ENCODE measurements around the gene HAGH.

Gene HAGH

DNA sequence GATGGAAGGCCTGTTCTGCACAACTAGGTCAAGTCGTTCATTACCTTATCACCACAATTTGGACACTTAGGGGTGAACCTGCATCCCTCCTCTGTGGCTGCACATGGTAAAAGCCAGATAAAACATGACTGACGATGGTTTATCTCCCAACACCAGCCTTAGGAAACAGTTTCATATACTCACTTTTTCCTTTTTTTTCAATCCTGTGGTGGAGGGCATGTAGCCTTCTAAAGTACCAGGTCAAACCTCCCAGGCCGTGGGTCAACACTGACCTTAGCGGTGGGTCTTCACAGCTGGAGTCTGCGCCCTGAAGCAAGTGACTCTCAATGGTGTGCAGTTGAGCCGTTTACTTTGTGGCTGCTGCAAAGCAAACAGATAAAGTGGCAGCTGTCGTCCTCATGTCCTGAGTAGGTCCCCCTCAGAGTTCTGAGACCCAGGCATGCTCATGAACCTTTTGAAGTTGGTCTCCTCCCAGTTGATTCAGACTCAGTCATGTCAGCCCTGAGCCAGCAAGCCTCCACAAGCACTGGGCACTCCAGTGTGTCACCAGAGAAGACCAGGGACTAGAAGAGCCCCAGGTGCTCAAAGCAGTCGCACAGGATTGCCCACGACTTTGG, 6.3 kb upstream of the HAGH start:
- no peak overlapping the region for H3K27ac ChIP-seq (ENCODE audit: low read depth, low read length)
- H3K27me3 ChIP-seq (ENCODE audit: control insufficient read depth in 5 of 5, insufficient read depth in 4 of 5, low read length in 5 of 5), result no peaks in the 10 kb centered on the region
- H3K36me3 ChIP-seq (ENCODE audit: control insufficient read depth in 5 of 5, insufficient read depth in 5 of 5, low read length in 5 of 5), result peaks cover 0 to 23% (median 4%) of the 10 kb centered on the region in 5 donors
- H3K9me3 ChIP-seq (ENCODE audit: control insufficient read depth in 5 of 5, low read length in 5 of 5), result no peaks in the 10 kb centered on the region
- no peak overlapping the region for H3K9ac ChIP-seq (ENCODE audit: low read length in 5 of 5)
- H3K4me3 ChIP-seq (ENCODE audit: low read depth in 1 of 5, low read length in 5 of 5), result no peak overlapping the region
- peaks cover 0 to 17% (median 14%) of the 10 kb centered on the region in 5 donors for H3K4me1 ChIP-seq (ENCODE audit: control insufficient read depth in 5 of 5, insufficient read depth in 5 of 5, low read length in 5 of 5)

DNA sequence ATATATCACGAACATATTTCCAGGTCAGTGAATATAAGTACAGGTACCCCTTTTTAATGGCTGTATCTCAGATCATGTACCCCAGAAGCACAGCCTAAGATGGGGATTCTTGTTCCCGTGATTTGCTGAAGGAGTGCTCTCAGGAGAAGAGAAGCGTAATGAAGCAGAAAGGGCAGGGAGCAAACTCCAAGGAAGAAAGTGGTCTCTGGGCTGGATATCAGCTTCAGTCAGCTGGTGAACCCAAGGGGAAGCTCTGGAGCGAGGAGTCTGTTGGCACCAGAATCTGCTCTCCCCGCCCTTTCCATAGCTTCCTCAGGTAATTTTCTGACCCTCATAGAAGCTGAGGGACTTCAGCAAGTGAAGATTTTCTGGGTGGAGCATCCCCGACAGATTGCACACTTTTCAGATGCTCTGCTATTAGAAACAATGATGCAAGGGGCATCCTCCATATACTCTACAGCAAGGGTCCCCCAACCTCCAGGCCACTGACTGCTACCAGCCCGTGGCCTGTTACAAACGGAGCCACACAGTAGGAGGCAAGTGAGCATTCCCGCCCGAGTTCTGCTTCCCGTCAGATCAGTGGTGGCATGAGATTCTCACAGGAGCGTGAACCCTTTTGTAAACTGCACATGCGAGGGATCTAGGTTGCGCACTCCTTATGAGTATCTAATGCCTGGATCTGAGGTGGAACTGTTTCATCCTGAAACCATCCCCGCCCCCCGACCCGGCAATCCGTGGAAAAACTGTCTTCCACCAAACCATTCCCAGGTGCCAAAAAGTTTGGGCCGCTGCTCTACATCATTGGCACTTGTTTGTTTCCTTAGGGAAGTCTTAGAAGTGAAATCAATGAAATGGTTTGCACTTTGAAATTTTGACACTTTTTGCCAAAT, 4.8 kb upstream of the HAGH start:
- no peaks in the 10 kb centered on the region for H3K27me3 ChIP-seq (ENCODE audit: control insufficient read depth in 5 of 5, insufficient read depth in 4 of 5, low read length in 5 of 5)
- peaks cover 0 to 27% (median 23%) of the 10 kb centered on the region in 5 donors for H3K4me1 ChIP-seq (ENCODE audit: control insufficient read depth in 5 of 5, insufficient read depth in 5 of 5, low read length in 5 of 5)
- peaks cover 0 to 23% (median 4%) of the 10 kb centered on the region in 5 donors for H3K36me3 ChIP-seq (ENCODE audit: control insufficient read depth in 5 of 5, insufficient read depth in 5 of 5, low read length in 5 of 5)
- no peak overlapping the region for H3K9ac ChIP-seq (ENCODE audit: low read length in 5 of 5)
- H3K27ac ChIP-seq (ENCODE audit: low read depth, low read length), result no peak overlapping the region
- H3K4me3 ChIP-seq (ENCODE audit: low read depth in 1 of 5, low read length in 5 of 5), result no peak overlapping the region
- H3K9me3 ChIP-seq (ENCODE audit: control insufficient read depth in 5 of 5, low read length in 5 of 5), result no peaks in the 10 kb centered on the region

DNA sequence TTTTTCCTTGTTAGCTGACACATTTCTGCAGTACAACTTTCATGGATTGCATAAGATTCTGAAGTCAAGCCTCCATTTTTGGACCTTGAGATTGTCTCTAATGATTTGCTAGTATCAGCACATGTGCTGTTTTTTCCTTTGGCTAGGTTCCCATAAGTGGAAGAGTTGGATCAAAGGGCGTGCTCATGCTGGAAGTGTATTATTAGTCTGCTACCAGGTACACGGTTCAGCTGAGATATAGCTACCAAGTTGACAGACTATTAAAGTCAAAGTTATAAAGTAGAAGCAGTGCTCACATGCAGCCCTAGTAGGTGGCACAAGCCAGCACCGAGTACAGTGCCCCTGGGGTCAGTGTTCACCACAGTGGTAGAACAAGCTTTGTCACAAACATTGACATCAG, 3.6 kb upstream of the HAGH start:
- no peak overlapping the region for H3K9ac ChIP-seq (ENCODE audit: low read length in 5 of 5)
- H3K36me3 ChIP-seq (ENCODE audit: control insufficient read depth in 5 of 5, insufficient read depth in 5 of 5, low read length in 5 of 5), result peaks cover 0 to 23% (median 4%) of the 10 kb centered on the region in 5 donors
- no peak overlapping the region for H3K27ac ChIP-seq (ENCODE audit: low read depth, low read length)
- H3K9me3 ChIP-seq (ENCODE audit: control insufficient read depth in 5 of 5, low read length in 5 of 5), result no peaks in the 10 kb centered on the region
- H3K4me1 ChIP-seq (ENCODE audit: control insufficient read depth in 5 of 5, insufficient read depth in 5 of 5, low read length in 5 of 5), result peaks cover 0 to 35% (median 31%) of the 10 kb centered on the region in 5 donors
- no peak overlapping the region for H3K4me3 ChIP-seq (ENCODE audit: low read depth in 1 of 5, low read length in 5 of 5)
- H3K27me3 ChIP-seq (ENCODE audit: control insufficient read depth in 5 of 5, insufficient read depth in 4 of 5, low read length in 5 of 5), result no peaks in the 10 kb centered on the region

DNA sequence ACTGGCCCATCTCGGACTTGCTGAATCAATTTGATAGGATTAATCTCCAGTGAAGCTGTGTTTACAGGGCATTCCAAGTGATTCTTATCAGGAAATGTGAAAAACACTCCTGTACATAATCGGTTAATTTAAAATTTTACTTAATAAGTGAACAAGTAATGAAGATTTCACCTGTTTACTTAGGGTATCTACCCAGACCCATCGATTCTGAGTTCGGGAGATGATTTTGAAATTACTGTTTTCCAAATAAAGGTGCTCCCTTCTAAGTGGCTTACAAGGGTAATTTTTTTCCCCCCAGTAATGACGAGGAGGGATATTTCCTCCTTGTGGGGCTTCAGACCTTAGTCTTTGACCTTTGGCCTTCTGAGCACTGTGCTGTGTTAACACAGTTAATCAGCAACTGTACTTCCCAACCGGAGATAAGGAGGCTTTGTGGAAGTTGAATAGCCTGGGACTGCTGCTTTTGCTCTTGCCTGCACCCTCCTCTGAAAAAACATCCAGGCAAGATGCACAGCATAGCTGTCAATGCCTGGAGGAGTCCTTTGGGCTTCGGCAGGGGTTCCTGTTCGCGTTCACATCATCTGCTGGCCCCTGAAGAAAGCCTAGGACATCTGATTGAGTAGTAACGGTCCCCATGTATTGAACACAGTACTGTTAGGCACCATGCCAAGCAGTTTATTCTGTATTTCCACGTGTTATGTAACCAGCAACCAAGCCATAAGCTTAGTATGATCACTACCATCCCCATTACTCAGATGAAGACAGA, 2.2 kb upstream of the HAGH start:
- H3K27me3 ChIP-seq (ENCODE audit: control insufficient read depth in 5 of 5, insufficient read depth in 4 of 5, low read length in 5 of 5), result no peaks in the 10 kb centered on the region
- peaks cover 0 to 48% (median 36%) of the 10 kb centered on the region in 5 donors for H3K4me1 ChIP-seq (ENCODE audit: control insufficient read depth in 5 of 5, insufficient read depth in 5 of 5, low read length in 5 of 5)
- H3K9ac ChIP-seq (ENCODE audit: low read length in 5 of 5), result peak overlapping the region in 2 of 5 donors; percentile 31 to 38
- H3K27ac ChIP-seq (ENCODE audit: low read depth, low read length), result no peak overlapping the region
- H3K36me3 ChIP-seq (ENCODE audit: control insufficient read depth in 5 of 5, insufficient read depth in 5 of 5, low read length in 5 of 5), result peaks cover 0 to 23% (median 4%) of the 10 kb centered on the region in 5 donors
- H3K9me3 ChIP-seq (ENCODE audit: control insufficient read depth in 5 of 5, low read length in 5 of 5), result no peaks in the 10 kb centered on the region
- no peak overlapping the region for H3K4me3 ChIP-seq (ENCODE audit: low read depth in 1 of 5, low read length in 5 of 5)

DNA sequence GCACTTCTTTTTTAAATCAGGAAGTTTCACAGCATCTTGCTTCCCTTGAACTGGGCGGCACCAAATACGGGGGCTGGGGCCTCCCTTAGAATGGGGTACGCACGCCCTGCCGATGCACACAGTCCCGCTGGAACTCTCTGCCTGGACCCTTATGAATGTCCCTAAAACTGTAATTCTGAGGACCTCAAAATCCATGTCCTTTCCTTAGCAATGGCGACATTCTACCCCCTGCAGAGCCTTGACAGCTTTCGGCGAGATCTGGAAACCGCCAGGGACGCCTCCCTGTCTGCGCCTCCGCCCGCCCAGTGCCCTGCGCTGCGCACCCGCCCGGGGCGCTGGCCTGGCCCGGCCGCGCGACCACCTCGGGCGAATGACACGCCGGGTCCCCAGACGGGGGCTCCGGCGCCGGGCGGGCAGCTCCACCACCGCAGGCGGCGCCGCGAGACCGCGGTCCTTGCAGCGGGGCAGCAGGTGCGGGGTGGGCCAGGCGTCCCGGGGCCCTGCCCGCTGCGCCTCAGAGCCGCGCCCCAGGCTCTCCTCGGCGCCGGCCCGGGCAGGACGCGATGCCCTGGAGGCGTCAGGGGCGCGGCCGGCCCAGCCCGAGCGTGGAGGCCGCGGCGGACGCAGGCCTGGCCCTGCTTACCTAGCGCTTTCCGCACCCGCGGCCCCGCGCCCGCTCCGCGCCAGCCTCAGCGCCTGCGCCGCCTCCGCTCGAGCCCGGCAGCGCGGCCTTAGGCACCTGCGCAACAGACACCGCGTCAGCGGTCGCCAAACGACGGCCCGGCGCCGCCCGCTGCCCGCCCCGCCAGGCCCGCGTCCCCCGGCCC, 548 bp downstream of the HAGH start:
- Histone ChIP-seq H3K27ac (ENCODE audit: low read depth, low read length) (peak overlapping the region; percentile 23), H3K9ac (ENCODE audit: low read length in 5 of 5) (peak overlapping the region in 4 of 5 donors; percentile 57 to 84 (median 80)), H3K27me3 (ENCODE audit: control insufficient read depth in 5 of 5, insufficient read depth in 4 of 5, low read length in 5 of 5) (no peaks in the 10 kb centered on the region), H3K4me1 (ENCODE audit: control insufficient read depth in 5 of 5, insufficient read depth in 5 of 5, low read length in 5 of 5) (peaks cover 0 to 49% (median 39%) of the 10 kb centered on the region in 5 donors), H3K36me3 (ENCODE audit: control insufficient read depth in 5 of 5, insufficient read depth in 5 of 5, low read length in 5 of 5) (peaks cover 0 to 31% (median 20%) of the 10 kb centered on the region in 5 donors), H3K9me3 (ENCODE audit: control insufficient read depth in 5 of 5, low read length in 5 of 5) (no peaks in the 10 kb centered on the region), H3K4me3 (ENCODE audit: low read depth in 1 of 5, low read length in 5 of 5) (peak overlapping the region; percentile 80 to 100 (median 91))

DNA sequence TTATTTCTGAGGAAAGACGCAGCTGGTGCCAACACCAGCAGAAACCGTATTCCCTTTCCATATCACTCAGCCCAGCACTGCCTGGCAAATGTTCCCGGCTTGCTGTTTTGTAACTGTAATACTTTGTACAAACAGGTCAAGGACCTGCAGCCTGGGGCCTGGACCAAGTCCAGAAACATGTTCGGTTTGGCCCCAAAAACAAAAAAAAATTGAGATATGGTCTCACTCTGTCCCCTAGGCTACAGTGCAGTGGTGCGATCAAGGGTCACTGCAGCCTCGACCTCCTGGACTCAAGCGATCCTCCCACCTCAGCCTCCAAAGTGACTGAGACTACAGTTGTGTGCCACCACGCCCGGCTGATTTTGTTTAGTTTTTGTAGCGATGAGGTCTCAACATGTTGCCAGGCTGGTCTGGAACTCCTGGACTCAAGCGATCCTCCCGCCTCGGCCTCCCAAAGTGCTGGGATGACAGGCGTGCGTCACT, 1.2 kb downstream of the HAGH start:
- H3K27ac ChIP-seq (ENCODE audit: low read depth, low read length), result no peak overlapping the region
- H3K9me3 ChIP-seq (ENCODE audit: control insufficient read depth in 5 of 5, low read length in 5 of 5), result no peaks in the 10 kb centered on the region
- no peaks in the 10 kb centered on the region for H3K27me3 ChIP-seq (ENCODE audit: control insufficient read depth in 5 of 5, insufficient read depth in 4 of 5, low read length in 5 of 5)
- H3K36me3 ChIP-seq (ENCODE audit: control insufficient read depth in 5 of 5, insufficient read depth in 5 of 5, low read length in 5 of 5), result peaks cover 0 to 31% (median 26%) of the 10 kb centered on the region in 5 donors
- peak overlapping the region in 4 of 5 donors; percentile 57 to 84 (median 80) for H3K9ac ChIP-seq (ENCODE audit: low read length in 5 of 5)
- H3K4me3 ChIP-seq (ENCODE audit: low read depth in 1 of 5, low read length in 5 of 5), result peak overlapping the region; percentile 68 to 100 (median 88)
- H3K4me1 ChIP-seq (ENCODE audit: control insufficient read depth in 5 of 5, insufficient read depth in 5 of 5, low read length in 5 of 5), result peaks cover 0 to 49% (median 39%) of the 10 kb centered on the region in 5 donors

DNA sequence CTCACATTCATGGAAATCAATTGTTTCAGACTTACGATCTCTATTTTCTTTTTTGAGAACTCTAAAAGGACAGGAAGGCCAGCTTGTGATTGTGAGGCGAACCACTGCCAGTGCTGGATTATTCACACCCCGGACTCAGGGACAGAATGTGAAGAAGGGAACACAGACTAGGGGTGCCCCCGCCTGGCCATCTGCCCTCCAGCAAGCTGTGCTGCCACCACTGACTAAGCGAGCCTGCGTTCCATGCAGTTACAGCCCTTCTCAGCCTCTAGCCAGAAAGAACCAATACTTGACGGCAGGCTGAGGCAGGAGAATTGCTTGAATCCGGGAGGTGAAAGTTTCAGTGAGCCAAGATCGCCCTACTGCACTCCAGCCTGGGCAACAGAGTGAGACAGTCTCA, 2.8 kb downstream of the HAGH start:
- no peak overlapping the region for H3K9ac ChIP-seq (ENCODE audit: low read length in 5 of 5)

DNA sequence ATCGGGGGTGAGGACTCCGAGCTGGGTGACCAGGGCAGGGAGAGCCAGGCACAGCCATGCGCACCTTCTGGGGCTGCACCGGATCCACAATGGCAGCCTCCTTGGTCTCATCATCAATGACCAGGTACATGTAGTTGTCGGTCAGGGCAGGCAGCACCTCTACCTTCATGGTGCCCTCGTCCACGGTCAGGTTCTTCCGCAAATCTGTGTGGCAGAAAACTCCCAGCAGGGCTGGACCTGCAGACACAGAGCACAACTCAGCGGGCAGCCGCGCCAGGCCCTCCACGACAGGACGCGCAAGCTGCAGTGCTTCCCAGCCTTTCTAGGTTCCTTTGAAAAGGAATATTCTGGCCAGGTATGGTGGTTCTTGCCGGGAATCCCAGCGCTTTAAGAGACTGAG, 3.8 kb downstream of the HAGH start:
- H3K27me3 ChIP-seq (ENCODE audit: control insufficient read depth in 5 of 5, insufficient read depth in 4 of 5, low read length in 5 of 5), result no peaks in the 10 kb centered on the region
- H3K36me3 ChIP-seq (ENCODE audit: control insufficient read depth in 5 of 5, insufficient read depth in 5 of 5, low read length in 5 of 5), result peaks cover 0 to 47% (median 46%) of the 10 kb centered on the region in 5 donors
- H3K27ac ChIP-seq (ENCODE audit: low read depth, low read length), result no peak overlapping the region
- peak overlapping the region in 1 of 5 donors; percentile 23 for H3K9ac ChIP-seq (ENCODE audit: low read length in 5 of 5)
- no peak overlapping the region for H3K4me3 ChIP-seq (ENCODE audit: low read depth in 1 of 5, low read length in 5 of 5)
- H3K9me3 ChIP-seq (ENCODE audit: control insufficient read depth in 5 of 5, low read length in 5 of 5), result no peaks in the 10 kb centered on the region
- peaks cover 0 to 30% (median 21%) of the 10 kb centered on the region in 5 donors for H3K4me1 ChIP-seq (ENCODE audit: control insufficient read depth in 5 of 5, insufficient read depth in 5 of 5, low read length in 5 of 5)

More for the DNA sequence above, 2.8 kb downstream of the HAGH start:
- Histone ChIP-seq H3K9me3 (ENCODE audit: control insufficient read depth in 5 of 5, low read length in 5 of 5) (no peaks in the 10 kb centered on the region), H3K4me3 (ENCODE audit: low read depth in 1 of 5, low read length in 5 of 5) (no peak overlapping the region), H3K27ac (ENCODE audit: low read depth, low read length) (no peak overlapping the region), H3K4me1 (ENCODE audit: control insufficient read depth in 5 of 5, insufficient read depth in 5 of 5, low read length in 5 of 5) (peaks cover 0 to 38% (median 31%) of the 10 kb centered on the region in 5 donors), H3K27me3 (ENCODE audit: control insufficient read depth in 5 of 5, insufficient read depth in 4 of 5, low read length in 5 of 5) (no peaks in the 10 kb centered on the region), H3K36me3 (ENCODE audit: control insufficient read depth in 5 of 5, insufficient read depth in 5 of 5, low read length in 5 of 5) (peaks cover 0 to 37% (median 36%) of the 10 kb centered on the region in 5 donors)

Data from subcutaneous abdominal adipose tissue (tissue), 5 donors.